Activated naive CD8-positive, alpha-beta T cell (primary cell): Measurements from ENCODE around the gene CDH4.

Experiments
- H3K27ac Mint-ChIP-seq: one replicate; pipeline ENCODE4 v1.8.0; 2021; ENCODE audit warnings: mixed read lengths
- H3K27me3 Mint-ChIP-seq: one replicate; pipeline ENCODE4 v1.8.0; 2021; ENCODE audit warnings: mixed read lengths
- H3K36me3 Mint-ChIP-seq: one replicate; pipeline ENCODE4 v1.8.0; 2021; ENCODE audit warnings: mixed read lengths
- H3K4me1 Mint-ChIP-seq: one replicate; pipeline ENCODE4 v1.8.0; 2021; ENCODE audit warnings: low read depth, mixed read lengths
- H3K4me3 Mint-ChIP-seq: one replicate; pipeline ENCODE4 v1.8.0; 2021; ENCODE audit warnings: mild to moderate bottlenecking, mixed read lengths
- H3K9me3 Mint-ChIP-seq: one replicate; pipeline ENCODE4 v1.8.0; 2021; ENCODE audit warnings: low read depth, mixed read lengths

The CDH4 gene

DNA sequence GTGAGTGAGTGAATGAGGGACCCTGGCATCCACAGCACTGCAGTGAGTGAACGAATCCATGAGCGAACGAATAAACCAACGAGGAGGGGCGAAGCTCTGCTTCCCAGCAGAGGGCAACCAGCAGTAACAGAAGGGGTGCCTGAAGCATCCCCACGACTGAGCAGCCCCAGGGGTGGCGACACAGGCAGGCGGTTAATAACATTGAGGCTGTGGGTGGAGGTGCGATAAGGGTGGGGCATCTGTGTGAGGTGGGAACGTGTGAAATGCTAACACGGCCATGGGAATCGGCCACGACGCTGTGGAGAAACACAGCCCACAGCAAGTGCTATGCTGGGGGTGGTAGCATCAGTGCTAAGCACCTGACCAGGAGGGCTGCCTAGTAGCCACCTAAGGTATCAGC, 737.7 kb downstream of the CDH4 start:
- H3K4me3 Mint-ChIP-seq = no peak overlapping the region
- no peaks in the 10 kb centered on the region for H3K27me3 Mint-ChIP-seq
- H3K27ac Mint-ChIP-seq = no peak overlapping the region
- H3K4me1 Mint-ChIP-seq = peaks cover 5% of the 10 kb centered on the region
- peaks cover 11% of the 10 kb centered on the region for H3K9me3 Mint-ChIP-seq
- H3K36me3 Mint-ChIP-seq = peaks cover 43% of the 10 kb centered on the region
